ENCODE measurements around the gene PRDM4.

PRDM4 gene

GRCh38 chr12:107760809-107761501 is at the start of gene PRDM4:
Gene PRDM4 (minus strand): TSS chr12:107761137. CDS start chr12:107760515, 622 bp downstream.
- peak; percentile 89 for DNase-seq
- Histone ChIP-seq H3K79me2 (ENCODE audit: insufficient read depth, low read length) (peaks cover 33% of the 10 kb centered on the region), H3K4me3 (ENCODE audit: low read depth in 1 of 2, low read length in 2 of 2) (peak within 1 kb of the TSS; percentile 33 to 82)

GRCh38 chr12:107807471-107808150 is 46.7 kb upstream of the PRDM4 start:
- Histone ChIP-seq H3K79me2 (ENCODE audit: insufficient read depth, low read length) (no peaks in the 10 kb centered on the region), H3K4me2 (ENCODE audit: insufficient read depth, low read length) (no peak overlapping the region), H3K36me3 (ENCODE audit: insufficient read depth, low read length) (no peaks in the 10 kb centered on the region), H3K9ac (ENCODE audit: low read depth, low read length) (no peak overlapping the region), H3K4me3 (ENCODE audit: low read depth in 1 of 2, low read length in 2 of 2) (no peak overlapping the region), H3K9me3 (ENCODE audit: insufficient read depth, low read length, severe bottlenecking) (no peaks in the 10 kb centered on the region), H3K27me3 (ENCODE audit: insufficient read depth, low read length, poor library complexity) (peaks cover 4% of the 10 kb centered on the region), H3K4me1 (ENCODE audit: insufficient read depth, low read length) (no peaks in the 10 kb centered on the region), H3K27ac (ENCODE audit: low read length) (no peak overlapping the region), H2AFZ (ENCODE audit: low read depth, low read length) (no peak overlapping the region), H4K20me1 (ENCODE audit: insufficient read depth, low read length) (no peaks in the 10 kb centered on the region)
- ATAC-seq (ENCODE audit: insufficient read depth, low read depth): no peak
- no peak for TF ChIP-seq EZH2 (IDR thresholded peaks at IDR 0.05; ENCODE audit: borderline replicate concordance, low read depth, low read length, severe bottlenecking)
- no peak for TF ChIP-seq CTCF (IDR thresholded peaks at IDR 0.05; ENCODE audit: borderline replicate concordance, extremely low read depth, low read length, poor library complexity, severe bottlenecking)
- no peak for DNase-seq

More at GRCh38 chr12:107760809-107761501, at the start of gene PRDM4:
- Histone ChIP-seq H4K20me1 (ENCODE audit: insufficient read depth, low read length) (peaks cover 3% of the 10 kb centered on the region; the same call in 1 of the 2 replicates), H3K9me3 (ENCODE audit: insufficient read depth, low read length, severe bottlenecking) (no peaks in the 10 kb centered on the region), H3K27me3 (ENCODE audit: insufficient read depth, low read length, poor library complexity) (no peaks in the 10 kb centered on the region), H3K4me1 (ENCODE audit: insufficient read depth, low read length) (peaks cover 36% of the 10 kb centered on the region), H3K4me2 (ENCODE audit: insufficient read depth, low read length) (peak within 1 kb of the TSS; percentile 81), H3K27ac (ENCODE audit: low read length) (peak within 1 kb of the TSS; percentile 64), H2AFZ (ENCODE audit: low read depth, low read length) (peak within 1 kb of the TSS; percentile 99), H3K36me3 (ENCODE audit: insufficient read depth, low read length) (peaks cover 33% of the 10 kb centered on the region), H3K9ac (ENCODE audit: low read depth, low read length) (peak within 1 kb of the TSS; percentile 80)
- ATAC-seq (ENCODE audit: insufficient read depth, low read depth): peak; percentile 89
- TF ChIP-seq CTCF (IDR thresholded peaks at IDR 0.05; ENCODE audit: borderline replicate concordance, extremely low read depth, low read length, poor library complexity, severe bottlenecking) (peak; percentile 73), EZH2 (IDR thresholded peaks at IDR 0.05; ENCODE audit: borderline replicate concordance, low read depth, low read length, severe bottlenecking) (no peak)

GRCh38 chr12:107805488-107806180 is 44.7 kb upstream of the PRDM4 start:
- no peaks in the 10 kb centered on the region for H3K79me2 ChIP-seq (ENCODE audit: insufficient read depth, low read length)
- H3K4me2 ChIP-seq (ENCODE audit: insufficient read depth, low read length): no peak overlapping the region
- no peaks in the 10 kb centered on the region for H3K9me3 ChIP-seq (ENCODE audit: insufficient read depth, low read length, severe bottlenecking)
- no peak overlapping the region for H3K4me3 ChIP-seq (ENCODE audit: low read depth in 1 of 2, low read length in 2 of 2)
- H3K9ac ChIP-seq (ENCODE audit: low read depth, low read length): no peak overlapping the region
- H4K20me1 ChIP-seq (ENCODE audit: insufficient read depth, low read length): no peaks in the 10 kb centered on the region
- H3K4me1 ChIP-seq (ENCODE audit: insufficient read depth, low read length): no peaks in the 10 kb centered on the region
- ATAC-seq (ENCODE audit: insufficient read depth, low read depth) (no peak), DNase-seq (no peak)
- no peaks in the 10 kb centered on the region for H3K36me3 ChIP-seq (ENCODE audit: insufficient read depth, low read length)
- H3K27ac ChIP-seq (ENCODE audit: low read length): no peak overlapping the region
- H2AFZ ChIP-seq (ENCODE audit: low read depth, low read length): no peak overlapping the region
- TF ChIP-seq EZH2 (IDR thresholded peaks at IDR 0.05; ENCODE audit: borderline replicate concordance, low read depth, low read length, severe bottlenecking) (no peak), CTCF (IDR thresholded peaks at IDR 0.05; ENCODE audit: borderline replicate concordance, extremely low read depth, low read length, poor library complexity, severe bottlenecking) (no peak)
- H3K27me3 ChIP-seq (ENCODE audit: insufficient read depth, low read length, poor library complexity): peaks cover 9% of the 10 kb centered on the region

Data from DND-41 (cell line).